ENCODE data around the gene MOB4.

DNA sequence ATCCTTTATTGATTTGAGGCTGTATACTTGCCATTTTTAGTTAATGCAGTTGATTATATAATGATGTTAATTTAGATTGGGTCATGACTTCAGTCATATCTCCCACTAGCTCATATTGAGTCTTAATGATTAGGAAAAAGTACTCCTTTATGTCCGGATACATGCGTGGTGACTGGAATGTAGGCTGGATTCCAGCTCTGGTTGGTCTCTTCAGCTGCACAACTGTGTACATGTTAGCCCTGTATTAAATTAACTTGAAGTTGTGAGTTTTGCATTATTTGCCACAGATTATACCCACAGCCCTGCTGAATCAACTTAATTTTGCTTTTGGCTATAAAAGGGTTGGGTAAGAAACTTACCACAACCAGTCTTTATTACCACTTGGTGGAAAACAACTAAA is 22.5 kb downstream of the MOB4 start:
- TF ChIP-seq, protein P1, sequence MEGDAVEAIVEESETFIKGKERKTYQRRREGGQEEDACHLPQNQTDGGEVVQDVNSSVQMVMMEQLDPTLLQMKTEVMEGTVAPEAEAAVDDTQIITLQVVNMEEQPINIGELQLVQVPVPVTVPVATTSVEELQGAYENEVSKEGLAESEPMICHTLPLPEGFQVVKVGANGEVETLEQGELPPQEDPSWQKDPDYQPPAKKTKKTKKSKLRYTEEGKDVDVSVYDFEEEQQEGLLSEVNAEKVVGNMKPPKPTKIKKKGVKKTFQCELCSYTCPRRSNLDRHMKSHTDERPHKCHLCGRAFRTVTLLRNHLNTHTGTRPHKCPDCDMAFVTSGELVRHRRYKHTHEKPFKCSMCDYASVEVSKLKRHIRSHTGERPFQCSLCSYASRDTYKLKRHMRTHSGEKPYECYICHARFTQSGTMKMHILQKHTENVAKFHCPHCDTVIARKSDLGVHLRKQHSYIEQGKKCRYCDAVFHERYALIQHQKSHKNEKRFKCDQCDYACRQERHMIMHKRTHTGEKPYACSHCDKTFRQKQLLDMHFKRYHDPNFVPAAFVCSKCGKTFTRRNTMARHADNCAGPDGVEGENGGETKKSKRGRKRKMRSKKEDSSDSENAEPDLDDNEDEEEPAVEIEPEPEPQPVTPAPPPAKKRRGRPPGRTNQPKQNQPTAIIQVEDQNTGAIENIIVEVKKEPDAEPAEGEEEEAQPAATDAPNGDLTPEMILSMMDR (IDR thresholded peaks at IDR 0.05), result no peak
- TF ChIP-seq ZFX (IDR thresholded peaks at IDR 0.05; ENCODE audit: borderline replicate concordance), result no peak
